AG04450 (cell line): Measurements from ENCODE around the gene AJM1. TPM values are rescaled to one million over a fixed set of nuclear protein-coding genes. Genes with fewer than 3 reads are reported as not detected.
"Not testable (repeated sequence)": the region's sequence is repeated elsewhere in the genome, so short reads cannot be mapped to it uniquely, and the experiment has no call there.

ENCODE experiments used
- CTCF ChIA-PET: fragments of 300-600, 350-600 bp; formaldehyde crosslinking; extraction: SDS; loops from one replicate; lab custom pipeline; 2022; ENCODE audit warnings: antibody characterized with exemption, inconsistent platforms; lab: Charles Lee
- POLR2A ChIA-PET: fragments of 350-600 bp; formaldehyde crosslinking; extraction: SDS; loops from one replicate; lab custom pipeline; 2021; ENCODE audit warnings: antibody characterized with exemption, inconsistent platforms; lab: Yijun Ruan, JAX
- DNase-seq: peaks from one replicate; pipeline ENCODE4 v3.0.0-alpha.2; 2011; ENCODE audit warnings: low read depth, low spot score
- H3K27ac ChIP-seq: one replicate; pipeline ENCODE4 v1.5.1; 2012; ENCODE audit warnings: low read depth, low read length, control low read depth
- H3K27me3 ChIP-seq: one replicate; pipeline ENCODE4 v1.6.0; 2012; ENCODE audit warnings: low read length; ENCODE audit not compliant: control insufficient read depth, insufficient read depth
- H3K4me3 ChIP-seq: 2 replicates; pipeline ENCODE4 v1.5.1; 2011; ENCODE audit warnings: mild to moderate bottlenecking, low read depth, low read length, control low read depth
- H3K9me3 ChIP-seq: 2 replicates; pipeline ENCODE4 v1.5.1; 2012; ENCODE audit warnings: low read length; ENCODE audit not compliant: control insufficient read depth, insufficient read depth
- CTCF ChIP-seq: IDR thresholded peaks from 2 replicates; pipeline ENCODE4 v1.5.1; 2011; ENCODE audit warnings: low read depth, low read length, control low read depth, inconsistent platforms
- polyA plus RNA-seq: library from polyadenylated mRNA; depleted of rRNA; stranded (reverse); fragments of >200 nt; gene quantifications from 2 replicates; pipeline ENCODE4 v1.2.3, GENCODE V29; 2011

The AJM1 gene
- polyA plus RNA-seq, 1 experiment: 0.26 TPM

GRCh38 chr9:136829412-136829811, 12.9 kb upstream of the AJM1 start:
- ChIA-PET CTCF (interaction anchor here (2.5 kb wide), 1 partner anchor 13 kb away, joined by 6 read pairs; the partner anchor contains the start of gene AJM1), POLR2A (no interaction called here)
- no peaks in the 10 kb centered on the region for H3K27me3 ChIP-seq
- H3K27ac ChIP-seq: no peak overlapping the region
- no peak for DNase-seq
- H3K4me3 ChIP-seq: no peak overlapping the region
- no peak for TF ChIP-seq CTCF
- H3K9me3 ChIP-seq: no peaks in the 10 kb centered on the region

- no peak overlapping the region for H3K27ac ChIP-seq
- ChIA-PET POLR2A (no interaction called here), CTCF (interaction anchor here (2.5 kb wide), 1 partner anchor 12 kb away, joined by 6 read pairs; the partner anchor contains the start of gene AJM1)
- H3K27me3 ChIP-seq: no peaks in the 10 kb centered on the region
- no peaks in the 10 kb centered on the region for H3K9me3 ChIP-seq
- no peak overlapping the region for H3K4me3 ChIP-seq
- no peak for DNase-seq
- no peak for TF ChIP-seq CTCF
Observed at GRCh38 chr9:136829981-136830885, 12.0 kb upstream of the AJM1 start.

GRCh38 chr9:136831002-136831719, 11.1 kb upstream of the AJM1 start:
- Histone ChIP-seq H3K9me3 (no peaks in the 10 kb centered on the region), H3K27me3 (no peaks in the 10 kb centered on the region), H3K4me3 (no peak overlapping the region), H3K27ac (no peak overlapping the region)
- no peak for TF ChIP-seq CTCF
- CTCF ChIA-PET: interaction anchor here (1.2 kb wide), 1 partner anchor 11 kb away, joined by 6 read pairs; the partner anchor contains the start of gene AJM1
- POLR2A ChIA-PET: no interaction called here
- DNase-seq: no peak

GRCh38 chr9:136831720-136832104, 10.6 kb upstream of the AJM1 start:
- Histone ChIP-seq H3K27ac (no peak overlapping the region), H3K4me3 (no peak overlapping the region), H3K9me3 (no peaks in the 10 kb centered on the region), H3K27me3 (no peaks in the 10 kb centered on the region)
- POLR2A ChIA-PET: no interaction called here
- CTCF ChIA-PET: interaction anchor here (1.2 kb wide), 1 partner anchor 11 kb away, joined by 6 read pairs; the partner anchor contains the start of gene AJM1
- TF ChIP-seq CTCF: no peak
- DNase-seq: no peak

- Histone ChIP-seq H3K4me3 (no peak overlapping the region), H3K27ac (no peak overlapping the region), H3K9me3 (no peaks in the 10 kb centered on the region), H3K27me3 (no peaks in the 10 kb centered on the region)
- no peak for DNase-seq
- ChIA-PET POLR2A (no interaction called here), CTCF (interaction anchor here (1.2 kb wide), 1 partner anchor 10 kb away, joined by 6 read pairs; the partner anchor contains the start of gene AJM1)
- TF ChIP-seq CTCF: no peak
Observed at GRCh38 chr9:136832581-136832980, 9.7 kb upstream of the AJM1 start.

GRCh38 chr9:136833381-136834048, 8.8 kb upstream of the AJM1 start:
- H3K27ac ChIP-seq, DNase-seq, H3K4me3 ChIP-seq, H3K27me3 ChIP-seq, POLR2A ChIA-PET, CTCF ChIA-PET, H3K9me3 ChIP-seq: not testable (repeated sequence)
